Suppressor macrophage (primary cell): ENCODE data around the gene PCSK2.
A peak's percentile ranks its signal among the peaks of the same experiment; 100 is the strongest.

ENCODE experiments used
- DNase-seq, 4 experiments: peaks; one replicate each; pipeline ENCODE4 v3.0.0-alpha.2; 2020 to 2022

The PCSK2 gene

DNA sequence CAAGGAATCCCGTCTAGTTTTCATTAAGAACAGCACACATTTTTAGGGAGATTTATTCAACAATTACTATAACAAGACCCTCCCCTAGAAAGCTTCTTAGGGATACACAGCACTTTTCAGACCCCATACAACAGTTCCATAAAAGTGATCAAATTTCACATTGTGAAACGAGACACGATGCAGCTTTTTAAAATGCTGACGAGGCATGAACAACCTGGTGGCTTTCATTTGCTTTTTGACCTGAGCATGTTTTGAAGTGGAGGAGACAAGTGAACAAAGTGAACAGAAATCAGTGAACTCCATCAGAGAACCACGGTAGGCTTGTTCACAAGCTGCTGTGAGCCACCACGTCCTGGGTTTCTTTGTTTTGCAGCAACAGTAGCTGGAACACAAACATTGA lies 112.2 kb downstream of the PCSK2 start:
- no peak for DNase-seq

GRCh38 chr20:17343091-17343490 lies 116.3 kb downstream of the PCSK2 start:
- DNase-seq = no peak

DNA sequence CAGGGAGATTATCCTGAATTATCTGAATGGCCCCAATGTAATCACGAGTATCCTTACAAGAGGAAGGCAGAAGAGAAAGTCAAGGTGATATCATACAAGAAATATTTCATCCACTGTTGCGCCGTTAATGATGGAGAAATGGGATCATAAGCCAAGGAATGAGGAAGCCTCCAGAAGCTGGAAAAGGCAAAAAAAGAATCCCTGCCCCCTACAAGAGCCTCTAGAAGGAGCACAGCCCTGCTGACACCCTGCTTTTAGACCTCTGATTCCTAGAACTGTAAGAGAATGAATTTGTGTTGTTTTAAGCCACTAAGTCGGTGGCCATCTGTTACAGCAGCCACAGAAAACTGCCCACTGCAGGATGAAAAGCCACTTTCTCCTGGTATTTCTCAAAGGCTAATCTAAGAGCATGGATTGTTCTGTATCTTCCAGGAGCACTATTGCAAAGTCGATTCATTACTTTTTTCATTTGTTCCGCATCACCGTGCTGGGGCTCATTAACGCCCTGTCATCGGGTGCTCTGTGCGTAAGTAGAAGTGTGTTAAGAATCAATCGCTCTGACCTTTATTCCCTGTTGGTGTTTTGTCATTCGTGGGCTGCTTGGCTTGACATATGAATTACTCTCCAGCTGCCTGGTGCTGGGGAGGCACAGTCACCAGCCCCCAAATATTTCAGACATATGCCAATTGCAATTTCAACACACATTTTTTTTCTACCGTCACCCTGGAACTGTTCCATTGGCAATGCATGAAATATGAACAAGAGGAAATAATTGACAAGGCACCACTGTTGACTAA lies 117.0 kb downstream of the PCSK2 start:
- no peak for DNase-seq

DNA sequence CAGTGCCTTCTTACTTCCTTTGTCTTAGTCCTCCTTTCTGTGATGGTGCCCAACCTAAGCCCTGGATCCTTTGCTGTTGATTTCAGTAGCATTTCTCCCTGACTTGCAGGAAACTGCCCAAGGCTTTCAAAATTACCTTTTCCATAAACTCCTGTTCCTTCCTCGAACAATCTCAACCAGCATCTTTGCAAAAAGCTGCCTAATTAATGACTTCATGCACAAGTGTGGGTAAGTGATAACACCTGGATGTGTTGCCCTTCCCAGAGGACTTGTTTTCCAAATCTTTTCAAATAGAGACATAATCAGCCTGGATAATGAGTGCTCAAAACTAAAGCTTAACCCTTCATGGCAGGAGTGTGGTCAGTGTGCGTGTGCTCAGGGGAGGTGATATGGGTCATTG lies 118.0 kb downstream of the PCSK2 start:
- no peak for DNase-seq

- DNase-seq = no peak
Observed at GRCh38 chr20:17345321-17345720, 118.5 kb downstream of the PCSK2 start.

GRCh38 chr20:17350321-17350720 lies 123.5 kb downstream of the PCSK2 start:
- no peak for DNase-seq

DNA sequence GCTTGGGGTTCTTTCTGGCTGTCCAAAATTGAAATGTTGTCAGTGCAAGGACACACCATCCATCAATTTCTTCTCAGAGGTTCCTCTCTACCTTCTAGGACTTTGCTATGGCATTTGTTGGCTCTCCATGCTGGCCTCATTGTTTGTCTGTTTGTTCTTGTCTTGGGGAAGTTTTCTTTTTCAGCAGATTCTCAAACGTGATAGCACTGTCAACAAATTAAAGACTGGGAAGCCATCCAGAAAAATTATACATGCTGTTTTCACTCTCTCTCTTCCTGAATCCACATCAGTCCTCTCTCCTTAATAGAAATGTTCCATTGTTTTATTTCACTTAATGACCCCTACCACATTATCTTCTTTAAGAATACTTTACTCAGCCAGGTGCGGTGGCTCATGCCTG lies 130.4 kb downstream of the PCSK2 start:
- DNase-seq = no peak

DNA sequence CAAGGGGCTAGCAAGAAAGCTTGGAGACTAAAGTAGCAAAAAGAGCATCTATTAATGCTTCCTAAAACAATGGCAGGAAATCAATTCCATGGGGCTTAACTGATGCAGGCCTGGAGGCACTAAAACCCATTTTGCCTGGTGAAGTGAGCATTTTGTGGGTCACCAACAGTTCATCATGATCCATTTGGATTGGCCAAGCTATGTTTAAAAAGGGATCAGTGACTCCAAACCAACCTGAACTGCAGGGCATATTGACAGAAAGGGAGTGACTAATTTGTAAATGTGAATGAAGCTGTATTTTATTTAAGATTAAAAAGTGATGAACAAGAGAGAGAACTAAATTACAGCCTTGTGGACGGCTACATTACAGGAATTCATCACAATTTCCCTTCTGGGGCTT lies 132.0 kb downstream of the PCSK2 start:
- no peak for DNase-seq

DNA sequence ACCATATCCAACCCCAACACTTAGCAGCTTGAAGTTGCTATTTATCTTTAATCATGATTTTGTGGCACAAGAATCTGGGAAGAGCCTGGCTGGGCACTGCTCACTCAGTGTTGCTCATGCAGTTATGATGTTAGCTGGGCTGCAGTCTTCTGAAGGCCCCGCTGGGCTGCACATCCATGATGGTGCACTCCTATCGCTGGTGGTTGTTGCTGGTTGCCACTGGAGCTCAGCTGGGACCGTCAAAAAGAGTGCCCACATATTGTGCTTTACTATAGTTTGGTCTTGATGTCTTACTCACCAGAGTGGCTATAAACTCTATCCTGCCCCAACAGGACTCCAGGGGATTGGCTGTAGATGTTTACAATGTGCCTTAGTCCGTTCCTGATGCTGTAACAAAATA lies 137.8 kb downstream of the PCSK2 start:
- no peak for DNase-seq

GRCh38 chr20:17365831-17366230 lies 139.0 kb downstream of the PCSK2 start:
- no peak for DNase-seq

DNA sequence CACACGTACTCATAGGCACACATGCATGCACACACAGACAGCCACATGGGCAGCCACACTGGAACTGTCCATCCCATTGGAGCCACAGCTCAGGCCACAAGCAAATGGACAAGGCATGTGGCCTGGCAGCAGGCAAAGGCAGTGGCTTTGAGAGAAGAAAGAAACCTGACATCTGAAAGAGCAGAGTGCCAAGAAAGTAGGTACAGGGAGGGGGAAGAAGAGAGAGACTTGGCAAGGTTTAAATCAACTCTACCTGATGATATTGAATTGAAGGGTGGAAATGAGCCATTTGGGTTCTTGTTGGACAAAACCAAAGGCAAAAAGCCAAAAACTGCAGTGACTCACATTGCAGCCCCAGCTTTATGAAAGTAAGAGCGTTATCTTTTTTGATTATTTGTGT lies 142.7 kb downstream of the PCSK2 start:
- no peak for DNase-seq

- DNase-seq = no peak
Observed at GRCh38 chr20:17372806-17373440, 146.1 kb downstream of the PCSK2 start.

GRCh38 chr20:17374086-17374485 lies 147.2 kb downstream of the PCSK2 start:
- DNase-seq = no peak

DNA sequence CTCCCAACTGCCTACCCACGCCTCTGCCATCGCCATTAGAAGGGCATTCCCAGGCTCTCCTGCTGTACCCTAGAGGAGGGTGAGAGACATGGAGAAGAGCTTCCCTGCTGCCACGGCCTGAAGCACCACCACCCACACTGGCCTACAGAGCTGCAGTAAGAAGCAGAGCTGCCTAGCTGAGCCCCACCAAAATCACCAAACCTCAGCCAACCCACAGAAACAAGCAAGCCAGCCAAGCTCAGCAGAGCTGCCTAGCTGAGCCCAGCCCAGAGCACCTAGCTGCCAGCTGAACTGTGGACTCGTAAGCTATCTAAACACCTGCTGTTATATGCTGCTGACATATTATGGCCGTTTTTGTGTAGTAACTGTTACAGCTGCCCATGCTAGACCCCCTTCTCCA lies 149.2 kb downstream of the PCSK2 start:
- DNase-seq = no peak

DNA sequence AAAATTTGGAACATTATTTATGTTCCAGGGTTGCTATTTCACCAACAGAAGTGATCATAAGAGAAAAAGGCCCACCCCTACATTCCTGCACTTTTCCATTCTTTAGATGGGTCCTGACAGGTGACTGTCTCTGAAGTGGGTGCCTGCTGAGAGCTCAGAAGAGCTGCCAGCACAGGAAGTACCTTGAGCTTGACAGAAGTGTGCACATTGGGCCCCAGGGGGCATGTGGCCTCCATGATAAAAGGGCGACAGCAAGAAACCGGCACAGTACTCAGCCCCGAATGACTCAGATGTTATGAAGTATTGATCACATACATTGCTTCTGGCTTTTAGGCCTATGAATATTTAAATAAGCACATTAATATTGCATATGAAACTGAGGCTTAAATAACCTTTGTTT lies 150.4 kb downstream of the PCSK2 start:
- DNase-seq = no peak

DNA sequence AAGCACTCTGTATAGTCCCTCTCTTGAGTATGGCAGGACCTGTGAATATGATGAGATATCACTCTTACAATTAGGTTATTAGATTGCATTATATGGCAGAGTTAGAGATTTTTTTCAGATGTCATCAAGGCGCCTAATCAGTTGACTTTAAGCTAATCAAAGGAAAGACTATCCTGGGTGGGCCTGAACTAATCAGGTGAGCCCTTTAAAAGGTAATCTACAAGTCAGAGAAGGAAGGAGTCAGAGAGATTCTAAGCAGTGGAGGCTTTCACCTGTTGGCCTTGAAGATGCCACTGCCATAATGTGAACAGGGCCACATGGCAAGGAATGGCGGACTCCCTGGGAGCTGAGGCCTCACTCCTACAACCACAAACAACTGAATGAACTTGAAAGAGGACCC lies 152.8 kb downstream of the PCSK2 start:
- DNase-seq = no peak

DNA sequence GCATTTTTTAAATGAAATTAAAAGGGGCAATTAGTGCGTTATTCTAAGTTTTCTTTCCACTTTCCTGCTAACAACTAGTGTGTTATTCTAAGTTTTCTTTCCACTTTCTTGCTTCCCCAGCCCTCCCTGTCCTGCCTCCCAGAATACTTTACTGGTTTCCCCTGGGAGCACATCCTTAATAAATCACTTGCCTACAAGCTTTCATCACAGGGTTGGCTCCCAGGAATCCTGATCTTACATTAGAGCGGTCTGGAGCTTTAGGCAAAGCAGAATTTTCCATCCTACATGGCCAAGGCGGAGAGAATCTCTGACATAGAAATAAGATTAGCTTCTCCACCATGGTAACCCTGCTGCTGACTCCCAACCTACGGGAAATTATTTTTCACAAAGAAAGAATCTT lies 154.0 kb downstream of the PCSK2 start:
- DNase-seq = no peak

DNA sequence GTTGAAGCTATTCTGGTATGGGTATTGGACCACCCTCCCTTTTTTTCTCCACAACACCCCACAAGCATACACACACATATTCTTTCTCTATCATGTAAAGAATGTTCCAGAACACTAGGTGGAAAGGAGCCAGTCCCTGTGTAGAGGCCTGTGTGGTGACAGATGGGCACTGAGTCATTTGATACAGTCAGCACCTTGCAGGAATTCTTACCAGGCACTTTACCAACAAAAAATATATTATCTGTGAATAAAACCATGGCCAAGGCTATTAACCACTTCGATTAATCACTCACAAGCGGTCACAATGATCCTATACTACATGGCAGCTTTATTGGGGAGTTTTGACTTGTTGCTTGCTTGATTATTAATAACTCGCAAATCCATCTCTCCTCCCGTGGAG lies 154.9 kb downstream of the PCSK2 start:
- no peak for DNase-seq

GRCh38 chr20:17385798-17386197 lies 159.0 kb downstream of the PCSK2 start:
- no peak for DNase-seq

DNA sequence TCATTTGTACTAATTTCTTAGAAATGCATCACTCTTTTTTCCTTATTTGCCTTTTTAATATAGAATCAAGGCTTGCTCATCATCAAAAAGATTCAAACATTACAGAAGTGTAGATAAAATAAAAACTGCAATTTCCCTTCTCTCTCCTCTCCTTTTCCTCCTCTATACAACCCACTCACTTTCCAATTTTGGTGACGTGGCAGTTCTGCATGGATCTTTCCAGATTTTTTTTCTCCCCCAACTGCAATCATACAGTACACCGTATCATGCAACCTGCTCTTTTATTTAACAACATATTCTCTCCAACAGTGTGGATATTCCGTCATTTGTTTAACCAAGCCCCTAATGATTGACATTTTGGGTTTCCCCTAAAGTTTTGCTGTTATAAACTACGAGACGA lies 163.8 kb downstream of the PCSK2 start:
- DNase-seq = no peak

- peak; percentile 9 to 64 (median 34) for DNase-seq
Observed at GRCh38 chr20:17391127-17391771, 164.4 kb downstream of the PCSK2 start.

DNA sequence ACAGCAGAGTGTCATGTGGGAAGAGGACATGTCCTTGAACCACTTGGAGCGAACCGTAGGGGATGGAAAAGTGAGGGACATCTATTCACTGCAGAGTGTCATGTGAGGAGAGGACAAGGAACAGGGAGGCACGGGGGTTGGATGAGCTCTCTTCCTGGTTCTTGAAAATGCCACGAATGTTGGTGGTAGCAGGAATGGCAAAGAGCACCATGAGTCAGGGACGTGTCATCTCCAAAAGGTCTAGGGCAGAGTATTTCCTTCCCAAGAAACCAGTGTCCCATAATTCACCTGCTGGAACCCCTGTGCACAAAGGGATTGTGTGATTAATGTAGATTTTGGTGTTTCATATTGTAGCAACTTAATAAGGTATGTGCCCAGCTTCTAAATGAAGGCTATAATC lies 167.6 kb downstream of the PCSK2 start:
- DNase-seq = no peak

DNA sequence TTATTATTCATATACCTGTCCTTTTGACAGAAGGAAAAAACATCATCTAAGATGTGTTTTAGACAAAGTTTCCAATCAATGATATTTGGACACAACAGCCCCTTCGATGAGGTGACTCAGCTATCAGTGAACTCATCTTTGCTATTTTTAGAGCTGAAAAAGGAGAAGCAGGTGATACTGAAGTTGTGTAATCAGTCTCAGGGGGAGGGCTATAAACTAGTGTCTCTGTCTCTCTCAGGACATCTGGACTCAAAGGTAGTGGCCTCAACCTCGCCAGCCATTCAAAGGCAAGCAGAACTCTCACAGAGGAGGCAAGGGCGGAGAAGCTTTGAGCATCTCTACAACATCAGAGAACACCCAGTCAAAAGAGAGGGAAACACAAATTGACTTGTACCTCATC lies 168.9 kb downstream of the PCSK2 start:
- DNase-seq = no peak
